ENCODE measurements around the gene C1orf146. TPM values are rescaled to one million over a fixed set of nuclear protein-coding genes. Genes with fewer than 3 reads are reported as not detected.

The C1orf146 gene, protein sequence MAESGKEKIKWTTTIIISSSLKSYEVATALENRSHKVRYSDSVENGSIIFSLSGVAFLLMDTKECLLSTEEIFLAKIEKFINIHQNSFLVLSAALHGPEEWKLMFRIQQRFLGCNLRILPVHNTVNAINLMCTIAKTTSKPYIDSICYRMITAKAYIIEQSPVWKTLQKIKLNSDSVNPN
- total RNA-seq, result not detected in 2 replicates

DNA sequence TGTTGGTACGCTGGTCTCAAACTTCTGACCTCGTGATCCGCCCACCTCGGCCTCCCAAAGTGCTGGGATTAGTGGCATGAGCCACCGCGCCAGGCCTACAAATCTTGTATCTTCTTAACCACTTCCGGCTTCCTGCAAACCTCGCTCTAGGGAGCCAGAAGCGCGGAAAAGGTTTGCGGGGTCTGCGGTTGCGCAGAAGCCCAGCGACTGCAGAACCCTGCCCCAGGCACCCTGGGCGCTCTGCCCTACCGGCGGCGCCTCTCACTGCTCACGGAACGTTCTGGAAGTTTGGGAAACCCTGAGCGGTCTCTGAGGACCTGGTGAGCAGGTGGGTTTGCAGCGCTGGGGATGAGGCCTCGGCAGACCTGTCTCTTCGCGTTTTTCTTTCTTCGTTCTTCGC, at the start of gene C1orf146:
TSS of gene C1orf146 (plus strand) at position 195 of the 400 bp plus-strand sequence. CDS start 13,506 bp downstream, outside the sequence.

Other genes with a start within 250 kb of the C1orf146 start
- 0.32 TPM in 1 of 2 replicates, not detected in the other for gene EPHX4, start 187.9 kb upstream of the C1orf146 start, total RNA-seq
- gene SETSIP, start 142.5 kb upstream of the C1orf146 start, total RNA-seq, result not detected in 2 replicates
- 3.2 and 8.6 TPM in 2 replicates for gene BTBD8, start 137.6 kb upstream of the C1orf146 start, total RNA-seq
- gene GLMN, start 81.1 kb downstream of the C1orf146 start, total RNA-seq, result 2.2 and 4.9 TPM in 2 replicates
- gene RPAP2, start 81.1 kb downstream of the C1orf146 start, total RNA-seq, result 7.8 and 15.3 TPM in 2 replicates